Ishikawa (cell line): ENCODE data around the gene PRPS1L1.
A peak's percentile ranks its signal among the peaks of the same experiment; 100 is the strongest.

Source experiments
- CEBPB ChIP-seq: IDR thresholded peaks from 2 replicates; pipeline ENCODE4 v1.6.1; 2012
- CREB1 ChIP-seq: IDR thresholded peaks from 2 replicates; pipeline ENCODE4 v1.6.1; 2012; ENCODE audit warnings: low read depth
- EGR1 ChIP-seq: IDR thresholded peaks from 2 replicates; pipeline ENCODE4 v1.6.1; 2012
- EP300 ChIP-seq: IDR thresholded peaks from 2 replicates; pipeline ENCODE4 v1.6.1; 2012; ENCODE audit warnings: borderline replicate concordance
- FOXM1 ChIP-seq: IDR thresholded peaks from 2 replicates; pipeline ENCODE4 v1.6.1; 2012; ENCODE audit warnings: low read depth, borderline replicate concordance
- NFIC ChIP-seq: IDR thresholded peaks from 2 replicates; pipeline ENCODE4 v1.6.1; 2012
- RAD21 ChIP-seq: IDR thresholded peaks from 2 replicates; pipeline ENCODE4 v1.6.1; 2012; ENCODE audit warnings: low read depth
- TAF1 ChIP-seq: IDR thresholded peaks from 2 replicates; pipeline ENCODE4 v1.6.1; 2012; ENCODE audit warnings: low read depth, mild to moderate bottlenecking
- TCF12 ChIP-seq: IDR thresholded peaks from 2 replicates; pipeline ENCODE4 v1.6.1; 2012; ENCODE audit warnings: low read depth
- TEAD4 ChIP-seq: IDR thresholded peaks from 2 replicates; pipeline ENCODE4 v1.6.1; 2012
- YY1 ChIP-seq: IDR thresholded peaks from 2 replicates; pipeline ENCODE4 v1.6.1; 2012; ENCODE audit warnings: low read depth
- ZBTB7A ChIP-seq: IDR thresholded peaks from 2 replicates; pipeline ENCODE4 v1.6.1; 2012; ENCODE audit warnings: low read depth
- TF ChIP-seq, protein P1 (sequence below): IDR thresholded peaks from 2 replicates; pipeline ENCODE4 v1.6.1; 2012
- TF ChIP-seq, protein P2 (sequence below): IDR thresholded peaks from 2 replicates; pipeline ENCODE4 v1.6.1; 2012
- TF ChIP-seq, protein P3 (sequence below): IDR thresholded peaks from 2 replicates; pipeline ENCODE4 v1.6.1; 2012; ENCODE audit warnings: low read depth, mild to moderate bottlenecking

PRPS1L1 gene

DNA sequence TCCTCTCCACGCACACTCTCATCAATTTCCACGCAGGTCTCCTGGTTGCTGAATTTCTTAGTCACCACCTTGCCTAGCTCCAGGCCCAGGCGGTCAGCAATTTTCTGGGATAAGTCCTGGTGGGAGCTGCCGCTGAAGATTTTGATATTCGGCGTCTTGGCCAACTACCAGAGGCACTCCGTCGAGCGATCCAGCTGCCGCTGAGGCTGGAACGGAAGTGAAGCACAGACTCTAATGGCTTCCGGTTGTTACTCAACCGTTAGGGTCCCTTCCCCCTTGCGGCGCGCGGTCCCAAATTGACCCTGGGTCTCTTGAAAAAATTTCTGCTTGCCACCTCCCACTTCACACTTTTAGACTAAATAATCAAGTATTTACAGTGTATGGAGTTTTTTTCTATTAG, at the start of gene PRPS1L1:
PRPS1L1 (minus strand) TSS at position 219 of the 400 bp plus-strand sequence.
- TF ChIP-seq, protein P1, sequence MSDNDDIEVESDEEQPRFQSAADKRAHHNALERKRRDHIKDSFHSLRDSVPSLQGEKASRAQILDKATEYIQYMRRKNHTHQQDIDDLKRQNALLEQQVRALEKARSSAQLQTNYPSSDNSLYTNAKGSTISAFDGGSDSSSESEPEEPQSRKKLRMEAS, result no peak
- TF ChIP-seq TCF12 (no peak), RAD21 (no peak), EP300 (no peak), ZBTB7A (no peak), FOXM1 (no peak)
- TF ChIP-seq, protein P2, sequence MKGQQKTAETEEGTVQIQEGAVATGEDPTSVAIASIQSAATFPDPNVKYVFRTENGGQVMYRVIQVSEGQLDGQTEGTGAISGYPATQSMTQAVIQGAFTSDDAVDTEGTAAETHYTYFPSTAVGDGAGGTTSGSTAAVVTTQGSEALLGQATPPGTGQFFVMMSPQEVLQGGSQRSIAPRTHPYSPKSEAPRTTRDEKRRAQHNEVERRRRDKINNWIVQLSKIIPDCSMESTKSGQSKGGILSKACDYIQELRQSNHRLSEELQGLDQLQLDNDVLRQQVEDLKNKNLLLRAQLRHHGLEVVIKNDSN, result no peak

DNA sequence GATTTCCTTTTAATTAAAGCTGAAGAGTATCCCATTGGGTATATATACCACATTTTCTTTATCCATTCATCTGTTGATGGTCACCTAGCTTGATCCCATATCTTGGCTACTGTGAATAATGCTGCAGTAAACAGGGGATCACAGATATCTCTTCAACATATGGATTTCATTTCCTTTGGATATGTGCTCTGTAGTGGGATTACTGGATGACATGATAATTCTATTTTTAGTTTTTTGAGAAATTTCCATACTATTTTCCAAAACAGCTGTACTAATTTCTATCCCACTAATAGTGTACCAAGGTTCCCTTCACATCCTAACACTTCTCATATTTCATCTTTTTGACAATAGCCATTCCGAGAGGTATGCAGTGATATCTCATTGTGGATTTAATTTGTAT, 48.8 kb upstream of the PRPS1L1 start:
- no peak for TF ChIP-seq NFIC
- no peak for TF ChIP-seq RAD21

DNA sequence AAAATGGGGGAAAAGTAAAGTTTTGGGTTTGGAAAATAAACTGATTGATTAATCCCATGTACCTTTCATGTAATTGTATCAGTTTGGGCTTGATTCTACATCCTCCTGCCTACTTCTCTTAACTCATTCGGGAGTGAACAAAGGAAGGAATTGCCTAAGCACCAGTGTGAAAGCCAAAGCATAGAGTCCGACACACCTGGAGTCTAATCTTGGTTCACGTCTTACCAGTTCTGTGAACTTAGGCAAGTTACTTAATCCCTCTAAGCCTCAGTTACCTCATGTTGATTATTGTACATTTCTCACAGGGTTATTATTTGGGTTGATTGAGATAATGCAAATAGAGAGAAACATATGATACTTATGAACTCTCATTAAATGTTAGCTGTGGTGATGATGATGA, 41.1 kb upstream of the PRPS1L1 start:
- TF ChIP-seq TCF12, result no peak
- no peak for TF ChIP-seq TEAD4
- no peak for TF ChIP-seq CEBPB
- TF ChIP-seq, protein P3, sequence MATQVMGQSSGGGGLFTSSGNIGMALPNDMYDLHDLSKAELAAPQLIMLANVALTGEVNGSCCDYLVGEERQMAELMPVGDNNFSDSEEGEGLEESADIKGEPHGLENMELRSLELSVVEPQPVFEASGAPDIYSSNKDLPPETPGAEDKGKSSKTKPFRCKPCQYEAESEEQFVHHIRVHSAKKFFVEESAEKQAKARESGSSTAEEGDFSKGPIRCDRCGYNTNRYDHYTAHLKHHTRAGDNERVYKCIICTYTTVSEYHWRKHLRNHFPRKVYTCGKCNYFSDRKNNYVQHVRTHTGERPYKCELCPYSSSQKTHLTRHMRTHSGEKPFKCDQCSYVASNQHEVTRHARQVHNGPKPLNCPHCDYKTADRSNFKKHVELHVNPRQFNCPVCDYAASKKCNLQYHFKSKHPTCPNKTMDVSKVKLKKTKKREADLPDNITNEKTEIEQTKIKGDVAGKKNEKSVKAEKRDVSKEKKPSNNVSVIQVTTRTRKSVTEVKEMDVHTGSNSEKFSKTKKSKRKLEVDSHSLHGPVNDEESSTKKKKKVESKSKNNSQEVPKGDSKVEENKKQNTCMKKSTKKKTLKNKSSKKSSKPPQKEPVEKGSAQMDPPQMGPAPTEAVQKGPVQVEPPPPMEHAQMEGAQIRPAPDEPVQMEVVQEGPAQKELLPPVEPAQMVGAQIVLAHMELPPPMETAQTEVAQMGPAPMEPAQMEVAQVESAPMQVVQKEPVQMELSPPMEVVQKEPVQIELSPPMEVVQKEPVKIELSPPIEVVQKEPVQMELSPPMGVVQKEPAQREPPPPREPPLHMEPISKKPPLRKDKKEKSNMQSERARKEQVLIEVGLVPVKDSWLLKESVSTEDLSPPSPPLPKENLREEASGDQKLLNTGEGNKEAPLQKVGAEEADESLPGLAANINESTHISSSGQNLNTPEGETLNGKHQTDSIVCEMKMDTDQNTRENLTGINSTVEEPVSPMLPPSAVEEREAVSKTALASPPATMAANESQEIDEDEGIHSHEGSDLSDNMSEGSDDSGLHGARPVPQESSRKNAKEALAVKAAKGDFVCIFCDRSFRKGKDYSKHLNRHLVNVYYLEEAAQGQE, result no peak
- TF ChIP-seq TAF1, result no peak
- TF ChIP-seq YY1, result no peak
- no peak for TF ChIP-seq EGR1
- TF ChIP-seq, protein P2, result no peak
- TF ChIP-seq, protein P1, result no peak
- TF ChIP-seq CREB1, result no peak
- TF ChIP-seq RAD21, result no peak
- TF ChIP-seq ZBTB7A, result no peak
- no peak for TF ChIP-seq NFIC
- no peak for TF ChIP-seq FOXM1
- TF ChIP-seq EP300, result no peak

DNA sequence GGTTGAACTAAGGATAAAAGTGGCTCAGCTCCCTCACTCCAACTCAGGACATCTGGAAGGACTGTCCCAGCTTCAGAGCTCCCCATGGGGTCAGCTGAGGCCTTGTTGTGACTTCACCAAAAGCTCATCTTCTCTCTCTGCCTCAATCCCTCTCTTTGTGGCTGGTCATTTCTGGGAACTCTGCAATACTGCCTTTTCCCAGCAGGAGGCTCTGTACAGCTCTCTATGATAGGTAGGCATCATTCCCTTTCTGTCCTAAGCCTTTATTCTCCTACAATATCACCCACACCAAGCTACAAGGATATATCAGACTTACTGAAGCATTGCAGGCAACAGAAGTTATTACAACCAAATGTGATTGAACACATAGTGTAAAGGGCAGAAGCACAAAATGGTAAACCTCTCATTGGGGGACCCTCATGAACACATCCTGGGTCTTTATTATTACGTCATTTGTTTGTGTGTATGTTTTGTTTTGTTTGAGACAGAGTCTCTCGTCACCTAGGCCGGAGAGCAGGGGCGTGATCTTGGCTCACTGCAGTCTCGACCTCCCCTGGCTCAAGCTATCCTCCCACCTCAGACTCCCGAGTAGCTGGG, 36.7 kb upstream of the PRPS1L1 start:
- TF ChIP-seq RAD21 (peak; percentile 60), ZBTB7A (no peak), EP300 (no peak), NFIC (no peak), CREB1 (no peak)

DNA sequence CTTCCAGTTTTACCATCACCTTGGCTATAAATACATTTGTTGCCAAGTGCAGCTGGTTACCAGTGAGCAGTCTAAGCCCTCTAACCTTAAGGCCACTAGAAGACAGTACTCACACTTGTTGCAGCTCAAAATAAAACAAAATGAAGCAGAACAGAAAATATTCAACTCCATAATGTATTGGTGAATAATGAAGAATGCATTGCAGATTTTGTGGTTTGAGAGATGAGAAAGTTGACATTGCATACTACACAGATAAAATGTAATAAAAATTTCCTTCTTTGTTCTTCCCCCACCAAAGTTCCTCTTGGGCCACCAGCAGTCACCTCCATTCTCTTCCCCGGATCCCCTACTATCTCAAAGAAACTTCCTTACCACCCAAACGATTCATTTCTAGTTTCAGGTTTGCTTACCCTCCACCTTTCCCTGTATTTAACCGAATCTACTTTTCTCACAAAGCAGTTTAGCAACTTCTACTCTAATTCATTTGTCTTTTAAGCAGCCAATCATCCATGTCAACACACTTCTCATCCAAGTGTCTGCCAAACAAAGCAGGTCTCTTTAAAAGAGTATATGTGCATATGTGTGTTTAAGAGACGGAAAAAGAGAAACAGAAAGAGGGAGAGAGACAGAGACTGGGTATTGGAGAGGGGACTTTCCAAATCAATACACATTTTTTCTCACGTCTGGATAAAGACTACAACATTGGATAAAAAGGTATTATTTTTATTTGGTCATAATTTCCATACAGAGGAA, 35.7 kb upstream of the PRPS1L1 start:
- TF ChIP-seq YY1 (no peak), CEBPB (no peak), TEAD4 (no peak), EP300 (no peak), TCF12 (no peak), NFIC (no peak), EGR1 (no peak), CREB1 (no peak), RAD21 (no peak), FOXM1 (no peak), TAF1 (no peak), ZBTB7A (no peak)
- TF ChIP-seq, protein P2, result no peak
- TF ChIP-seq, protein P1, result no peak
- TF ChIP-seq, protein P3, result no peak
